ENCODE measurements around the gene SRPK3. TPM values are rescaled to one million over a fixed set of nuclear protein-coding genes. Genes with fewer than 3 reads are reported as not detected.

SRPK3 gene
- total RNA-seq, 2 donors from 2014 or later, result 0.64 to 2.3 TPM

- H3K4me1 ChIP-seq, result peaks cover 6% of the 10 kb centered on the region
Measured at GRCh38 chrX:153794897-153795816, 14.3 kb downstream of the SRPK3 start.

GRCh38 chrX:153797415-153798015 is 16.7 kb downstream of the SRPK3 start:
- Histone ChIP-seq H3K4me3 (no peak overlapping the region), H3K9me3 (no peaks in the 10 kb centered on the region), H3K27me3 (no peaks in the 10 kb centered on the region), H3K27ac (no peak overlapping the region), H3K4me1 (peaks cover 6% of the 10 kb centered on the region), H3K36me3 (peaks cover 4% of the 10 kb centered on the region), H3K9ac (ENCODE audit: low read depth in 2 of 2, low read length in 2 of 2) (no peak overlapping the region)
- DNase-seq, result no peak
- TF ChIP-seq CTCF (IDR thresholded peaks at IDR 0.05), result no peak
- intact Hi-C loops (cut with DNase I), result no loop called here

More at GRCh38 chrX:153794897-153795816, 14.3 kb downstream of the SRPK3 start:
- H3K9me3 ChIP-seq, result no peaks in the 10 kb centered on the region
- DNase-seq, result no peak
- peak overlapping the region; percentile 69 for H3K4me3 ChIP-seq
- intact Hi-C loops (cut with DNase I), result no loop called here
- H3K9ac ChIP-seq (ENCODE audit: low read depth in 2 of 2, low read length in 2 of 2), result peak overlapping the region; percentile 55 to 84
- peak overlapping the region; percentile 90 for H3K27ac ChIP-seq
- TF ChIP-seq CTCF (IDR thresholded peaks at IDR 0.05), result no peak
- no peaks in the 10 kb centered on the region for H3K27me3 ChIP-seq
- H3K36me3 ChIP-seq, result peaks cover 4% of the 10 kb centered on the region

- Histone ChIP-seq H3K9me3 (no peaks in the 10 kb centered on the region), H3K27ac (no peak overlapping the region), H3K4me3 (no peak overlapping the region), H3K27me3 (no peaks in the 10 kb centered on the region), H3K4me1 (no peaks in the 10 kb centered on the region), H3K9ac (ENCODE audit: low read depth in 2 of 2, low read length in 2 of 2) (no peak overlapping the region), H3K36me3 (peaks cover 4% of the 10 kb centered on the region)
- intact Hi-C loops (cut with DNase I), result no loop called here
- DNase-seq, result no peak
- no peak for TF ChIP-seq CTCF (IDR thresholded peaks at IDR 0.05)
Measured at GRCh38 chrX:153799326-153799725, 18.5 kb downstream of the SRPK3 start.

GRCh38 chrX:153800177-153800722 is 19.4 kb downstream of the SRPK3 start:
- DNase-seq, result no peak
- H3K27ac ChIP-seq, result no peak overlapping the region

More at GRCh38 chrX:153800177-153800722, 19.4 kb downstream of the SRPK3 start:
- no peaks in the 10 kb centered on the region for H3K4me1 ChIP-seq
- intact Hi-C loops (cut with DNase I), result no loop called here
- no peaks in the 10 kb centered on the region for H3K27me3 ChIP-seq
- peaks cover 4% of the 10 kb centered on the region for H3K36me3 ChIP-seq
- H3K9ac ChIP-seq (ENCODE audit: low read depth in 2 of 2, low read length in 2 of 2), result no peak overlapping the region
- no peaks in the 10 kb centered on the region for H3K9me3 ChIP-seq
- TF ChIP-seq CTCF (IDR thresholded peaks at IDR 0.05), result no peak
- H3K4me3 ChIP-seq, result no peak overlapping the region
